H1 (cell line): ENCODE data around the gene NAV2. TPM values are rescaled to one million over a fixed set of nuclear protein-coding genes. Genes with fewer than 3 reads are reported as not detected.

ENCODE experiments used
- CTCF ChIA-PET: fragments of 300-600 bp; sonication (Branson Sonifier 250); formaldehyde crosslinking; loops from one replicate; lab custom pipeline; 2021; ENCODE audit not compliant: partially characterized antibody; lab: Charles Lee
- POLR2A ChIA-PET: fragments of 300-600 bp; sonication (Branson Sonifier 250); formaldehyde crosslinking; loops from one replicate; lab custom pipeline; 2021; ENCODE audit warnings: inconsistent platforms; ENCODE audit not compliant: partially characterized antibody; lab: Charles Lee
- DNase-seq, 2 experiments: peaks; one replicate each; pipeline versions ENCODE4 v3.0.0 to v3.0.0-alpha.2; 2010 to 2022; ENCODE audit warnings: low spot score in 2 of 2, low read depth in 1 of 2, mixed read lengths in 1 of 2
- FAIRE-seq: peaks from 2 replicates; lab custom pipeline; 2011; peaks lifted over from hg19 to GRCh38; lab: Jason Lieb, UNC
- H2AFZ ChIP-seq: 2 replicates; pipeline ENCODE4 v1.8.1; 2012; ENCODE audit warnings: low read length, inconsistent platforms
- H2AK5ac ChIP-seq: 2 replicates; pipeline ENCODE4 v1.6.1; 2013; ENCODE audit warnings: low read depth, low read length
- H2BK120ac ChIP-seq: replicated peaks from 2 replicates; pipeline ENCODE3; 2013; ENCODE audit warnings: low read depth, low read length, inconsistent platforms
- H2BK12ac ChIP-seq: 2 replicates; pipeline ENCODE4 v1.6.1; 2013; ENCODE audit warnings: low read depth, low read length
- H2BK15ac ChIP-seq: 2 replicates; pipeline ENCODE4 v1.6.1; 2013; ENCODE audit warnings: low read length
- H2BK20ac ChIP-seq: 2 replicates; pipeline ENCODE4 v1.6.1; 2013; ENCODE audit warnings: low read length
- H2BK5ac ChIP-seq: 2 replicates; pipeline ENCODE4 v1.6.1; 2013; ENCODE audit warnings: low read depth, low read length
- H3K14ac ChIP-seq: 2 replicates; pipeline ENCODE4 v1.6.1; 2013; ENCODE audit warnings: inconsistent platforms; ENCODE audit not compliant: insufficient read length
- H3K18ac ChIP-seq: 2 replicates; pipeline ENCODE4 v1.6.1; 2013; ENCODE audit warnings: low read length; ENCODE audit errors: extremely low read depth
- H3K23ac ChIP-seq: 2 replicates; pipeline ENCODE4 v1.6.1; 2013; ENCODE audit warnings: inconsistent platforms; ENCODE audit not compliant: insufficient read length
- H3K23me2 ChIP-seq: 2 replicates; pipeline ENCODE4 v1.6.1; 2013; ENCODE audit warnings: low read depth, low read length
- H3K27ac ChIP-seq: 2 replicates; pipeline ENCODE4 v1.6.1; 2011; ENCODE audit warnings: low read depth, low read length, inconsistent platforms
- H3K27me3 ChIP-seq, 4 experiments: replicated peaks in 1 of 4; 1 replicate in 1 of 4; 2 replicates in 3 of 4; pipeline versions ENCODE4 v1.6.1 to v1.8.1; 2011 to 2013; ENCODE audit warnings: low read length in 3 of 4, mild to moderate bottlenecking in 3 of 4, inconsistent platforms in 2 of 4, mixed read lengths in 2 of 4, moderate library complexity in 1 of 4; ENCODE audit not compliant: control insufficient read depth in 3 of 4, insufficient read depth in 3 of 4; ENCODE audit errors: extremely low read depth in 1 of 4
- H3K36me3 ChIP-seq, 4 experiments: 2 replicates each; pipeline versions ENCODE4 v1.6.1 to v1.8.1; 2011 to 2013; ENCODE audit warnings: mild to moderate bottlenecking in 4 of 4, low read length in 3 of 4, moderate library complexity in 2 of 4, control low read depth in 1 of 4, inconsistent platforms in 1 of 4; ENCODE audit not compliant: insufficient read depth in 4 of 4, control insufficient read depth in 2 of 4
- H3K4ac ChIP-seq: replicated peaks from 2 replicates; pipeline ENCODE3; 2013; ENCODE audit warnings: low read length, low read depth, mixed read lengths, inconsistent platforms; ENCODE audit not compliant: insufficient read length
- H3K4me1 ChIP-seq, 4 experiments: replicated peaks in 1 of 4; 1 replicate in 1 of 4; 2 replicates in 3 of 4; pipeline versions ENCODE4 v1.6.1 to v1.8.1; 2011 to 2013; ENCODE audit warnings: low read length in 3 of 4, inconsistent platforms in 2 of 4, mixed read lengths in 1 of 4; ENCODE audit not compliant: insufficient read depth in 4 of 4, control insufficient read depth in 3 of 4
- H3K4me2 ChIP-seq, 2 experiments: 2 replicates each; pipeline versions ENCODE4 v1.6.1 to v1.8.1; 2011 to 2013; ENCODE audit warnings: low read depth in 2 of 2, low read length in 2 of 2, control low read depth in 1 of 2, inconsistent platforms in 1 of 2, mild to moderate bottlenecking in 1 of 2; ENCODE audit not compliant: insufficient read depth in 1 of 2
- H3K4me3 ChIP-seq, 4 experiments: fragments of 200-600, 300-600 bp in 1 of 4; sonication (generic), shearing (Covaris generic), sonication (Bioruptor Twin) in 1 of 4; 2 replicates each; pipeline versions ENCODE4 v1.5.1 to v1.8.1; 2011 to 2016; ENCODE audit warnings: low read length in 4 of 4, low read depth in 3 of 4, control low read depth in 2 of 4, inconsistent platforms in 2 of 4, mild to moderate bottlenecking in 2 of 4, mixed read lengths in 1 of 4, moderate library complexity in 1 of 4; ENCODE audit not compliant: insufficient read depth in 2 of 4; ENCODE audit errors: extremely low read depth in 1 of 4
- H3K56ac ChIP-seq: replicated peaks from 2 replicates; pipeline ENCODE3; 2013; ENCODE audit warnings: low read depth, mild to moderate bottlenecking, mixed read lengths, low read length, inconsistent platforms; ENCODE audit not compliant: insufficient read length
- H3K79me1 ChIP-seq: 2 replicates; pipeline ENCODE4 v1.6.1; 2013; ENCODE audit warnings: low read depth, low read length, control low read depth
- H3K79me2 ChIP-seq, 2 experiments: 2 replicates each; pipeline versions ENCODE4 v1.6.1 to v1.8.1; 2012 to 2013; ENCODE audit warnings: low read length in 2 of 2, mild to moderate bottlenecking in 2 of 2, inconsistent platforms in 1 of 2; ENCODE audit not compliant: insufficient read depth in 2 of 2, control insufficient read depth in 1 of 2
- H3K9ac ChIP-seq, 4 experiments: replicated peaks in 1 of 4; 1 replicate in 1 of 4; 2 replicates in 3 of 4; pipeline versions ENCODE4 v1.6.1 to v1.8.1; 2011 to 2013; ENCODE audit warnings: low read depth in 3 of 4, low read length in 3 of 4, control low read depth in 2 of 4, mild to moderate bottlenecking in 2 of 4, moderate library complexity in 2 of 4, inconsistent platforms in 1 of 4; ENCODE audit errors: extremely low read depth in 1 of 4
- H3K9me3 ChIP-seq, 2 experiments: 2 replicates each; pipeline versions ENCODE4 v1.6.1 to v1.8.1; 2012 to 2013; ENCODE audit warnings: mild to moderate bottlenecking in 2 of 2, moderate library complexity in 2 of 2, control low read depth in 1 of 2, inconsistent platforms in 1 of 2, low read depth in 1 of 2, low read length in 1 of 2, mixed read lengths in 1 of 2; ENCODE audit not compliant: insufficient read depth in 2 of 2
- H4K20me1 ChIP-seq, 2 experiments: replicated peaks in 1 of 2; 2 replicates each; pipeline versions ENCODE3 to v1.8.1; 2011 to 2013; ENCODE audit warnings: inconsistent platforms in 2 of 2, low read length in 2 of 2, mild to moderate bottlenecking in 1 of 2; ENCODE audit not compliant: insufficient read depth in 2 of 2, control insufficient read depth in 1 of 2
- H4K5ac ChIP-seq: 2 replicates; pipeline ENCODE4 v1.6.1; 2013; ENCODE audit warnings: low read length, low read depth, mixed read lengths, inconsistent platforms; ENCODE audit not compliant: insufficient read length
- H4K8ac ChIP-seq: 2 replicates; pipeline ENCODE4 v1.8.0; 2013; ENCODE audit warnings: mild to moderate bottlenecking, moderate library complexity, low read length, inconsistent platforms; ENCODE audit not compliant: insufficient read depth; ENCODE audit errors: extremely low read depth
- H4K91ac ChIP-seq: replicated peaks from 2 replicates; pipeline ENCODE3; 2013; ENCODE audit warnings: low read length, mixed read lengths, inconsistent platforms; ENCODE audit not compliant: insufficient read length
- POLR2AphosphoS5 ChIP-seq: IDR thresholded peaks from 2 replicates; pipeline ENCODE4 v1.6.1; 2011; ENCODE audit warnings: low read depth, low read length
- RFX5 ChIP-seq: IDR thresholded peaks from 2 replicates; pipeline ENCODE4 v1.6.1; 2011; ENCODE audit warnings: low read depth, low read length, improper control_type of control experiment, borderline replicate concordance
- SUZ12 ChIP-seq: fragments of 200-600 bp; sonication (generic); IDR thresholded peaks from 2 replicates; pipeline ENCODE4 v1.6.1; 2012; ENCODE audit warnings: mild to moderate bottlenecking, inconsistent platforms, low read length, moderate library complexity, mixed read lengths
- WGBS, 2 experiments: shearing (Covaris generic) in 1 of 2; methylation state at CpG; one replicate each; pipeline versions ENCODE4 v1.1.6 to v1.1.7; 2013 to 2015; ENCODE audit warnings: low lambda C conversion rate in 2 of 2, mixed read lengths in 2 of 2, inconsistent platforms in 1 of 2, low coverage in 1 of 2, missing lambda C conversion rate in 1 of 2; ENCODE audit not compliant: insufficient replicate concordance in 2 of 2, insufficient coverage in 1 of 2, insufficient read length in 1 of 2; ENCODE audit errors: extremely low coverage in 1 of 2, missing lambda C conversion rate in 1 of 2; 5-methylcytosine and 5-hydroxymethylcytosine counted together
- polyA plus RNA-seq, 7 experiments: library from polyadenylated mRNA; depleted of rRNA in 3 of 7; stranded (reverse) in 5 of 7; unstranded in 2 of 7; fragments of >200 nt in 5 of 7; fragments of 200-250 nt in 2 of 7; gene quantifications; 1 replicate in 5 of 7; 2 replicates in 1 of 7; 4 replicates in 1 of 7; pipeline versions ENCODE4 v1.2.1 to v1.2.3, GENCODE V29; 2011 to 2013; ENCODE audit warnings: missing spikeins in 2 of 7, mixed read lengths in 2 of 7
- total RNA-seq: library from RNA; stranded (reverse); fragmentation: NEBNext Ultra II Directional; extraction: Animal tissue kit (Norgen Biotek cat#: 25700); gene quantifications from 2 replicates; pipeline ENCODE4 v1.2.1, GENCODE V29; 2021

Gene NAV2
- total and polyA plus RNA-seq, 2 of the 8 experiments (the other 6 are each of a cell fraction or from before 2014, with no cell fraction given) = 35.6 to 73.6 TPM

DNA sequence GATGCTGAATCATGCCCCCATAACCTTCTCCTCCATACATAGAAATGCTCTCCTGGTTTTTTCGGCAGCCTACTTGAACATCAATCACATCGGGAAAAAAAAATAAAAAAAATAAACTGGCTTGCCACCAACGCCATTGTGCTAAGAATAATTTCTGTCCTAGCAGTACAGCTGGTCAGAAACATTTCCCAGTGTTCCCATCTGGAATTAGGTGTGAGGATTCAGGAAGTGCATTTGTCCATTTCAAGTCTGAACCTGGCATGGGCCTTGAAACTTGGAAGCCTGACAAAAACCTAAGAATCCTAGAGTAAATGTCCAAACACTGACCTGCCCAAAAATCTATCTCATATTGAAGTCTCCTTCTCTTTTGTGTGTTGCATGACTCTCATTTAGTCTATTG, 16.6 kb upstream of the NAV2 start:
- no peak overlapping the region for H2BK15ac ChIP-seq
- no peaks in the 10 kb centered on the region for H3K79me2 ChIP-seq
- H3K4me1 ChIP-seq = peaks cover 0 to 11% (median 6%) of the 10 kb centered on the region in 4 experiments; a peak in 5 of 7 replicates
- no peak overlapping the region for H2BK5ac ChIP-seq
- no peak overlapping the region for H2BK12ac ChIP-seq
- no peak overlapping the region for H4K5ac ChIP-seq
- H3K4me3 ChIP-seq = no peak overlapping the region
- no peaks in the 10 kb centered on the region; a peak in 1 of 7 replicates for H3K27me3 ChIP-seq
- H3K27ac ChIP-seq = no peak overlapping the region
- no peak overlapping the region for H4K91ac ChIP-seq
- no peaks in the 10 kb centered on the region for H3K9me3 ChIP-seq
- POLR2A ChIA-PET = no interaction called here
- H3K4ac ChIP-seq = no peak overlapping the region
- no peaks in the 10 kb centered on the region for H3K36me3 ChIP-seq
- no peak overlapping the region for H2BK20ac ChIP-seq
- H3K79me1 ChIP-seq = no peaks in the 10 kb centered on the region
- no peaks in the 10 kb centered on the region for H4K20me1 ChIP-seq
- FAIRE-seq = no peak
- CTCF ChIA-PET = interaction anchor here (1.2 to 3.4 kb wide), 3 partner anchors 47 to 142 kb away, joined by 3 to 16 read pairs (median 12); no protein-coding TSS in a partner anchor
- no peak overlapping the region for H2AK5ac ChIP-seq
- H3K23ac ChIP-seq = no peak overlapping the region
- no peak overlapping the region for H3K18ac ChIP-seq
- no peak overlapping the region for H3K56ac ChIP-seq
- no peak overlapping the region for H3K14ac ChIP-seq
- H3K9ac ChIP-seq = no peak overlapping the region
- H4K8ac ChIP-seq = no peak overlapping the region
- 83% methylated on average over 3 of the region's 3 CpGs; no CpG with 5 or more reads in 1 of the 2 experiments for WGBS, 2 experiments
- H3K4me2 ChIP-seq = no peak overlapping the region
- no peak for DNase-seq
- no peak overlapping the region for H2AFZ ChIP-seq
- TF ChIP-seq POLR2AphosphoS5 (no peak), SUZ12 (no peak), RFX5 (no peak)
- no peak overlapping the region for H2BK120ac ChIP-seq
- no peaks in the 10 kb centered on the region for H3K23me2 ChIP-seq
